Measurements from ENCODE around the gene WDFY3. TPM values are rescaled to one million over a fixed set of nuclear protein-coding genes. Genes with fewer than 3 reads are reported as not detected.

Gene WDFY3
- total RNA-seq, 1 experiment from 2014 or later, result not detected

- Histone ChIP-seq H3K79me2 (ENCODE audit: low read length) (no peaks in the 10 kb centered on the region), H3K4me3 (ENCODE audit: low read length) (no peak overlapping the region), H3K36me3 (ENCODE audit: insufficient read depth, low read length) (no peaks in the 10 kb centered on the region), H3K4me2 (ENCODE audit: low read depth, low read length, poor library complexity, severe bottlenecking) (no peak overlapping the region), H3K9me3 (ENCODE audit: low read length) (no peaks in the 10 kb centered on the region), H4K20me1 (ENCODE audit: insufficient read depth, low read depth, low read length) (no peaks in the 10 kb centered on the region), H3K27ac (ENCODE audit: low read length) (no peak overlapping the region), H3K9ac (ENCODE audit: low read length) (no peak overlapping the region), H3K27me3 (ENCODE audit: low read length) (no peaks in the 10 kb centered on the region), H3K9me2 (replicated peaks; ENCODE audit: insufficient read depth, low read length) (no peaks in the 10 kb centered on the region), H3K4me1 (ENCODE audit: low read length) (no peaks in the 10 kb centered on the region), H2AFZ (ENCODE audit: low read length) (no peak overlapping the region)
- no peak for DNase-seq
Observed at GRCh38 chr4:84913176-84913575, 53.3 kb downstream of the WDFY3 start.

GRCh38 chr4:84912741-84913140 lies 53.7 kb downstream of the WDFY3 start:
- Histone ChIP-seq H3K79me2 (ENCODE audit: low read length) (no peaks in the 10 kb centered on the region), H3K4me3 (ENCODE audit: low read length) (no peak overlapping the region), H3K9ac (ENCODE audit: low read length) (no peak overlapping the region), H3K4me2 (ENCODE audit: low read depth, low read length, poor library complexity, severe bottlenecking) (no peak overlapping the region), H3K9me3 (ENCODE audit: low read length) (no peaks in the 10 kb centered on the region), H3K9me2 (replicated peaks; ENCODE audit: insufficient read depth, low read length) (no peaks in the 10 kb centered on the region), H3K27me3 (ENCODE audit: low read length) (no peaks in the 10 kb centered on the region), H4K20me1 (ENCODE audit: insufficient read depth, low read depth, low read length) (no peaks in the 10 kb centered on the region), H3K27ac (ENCODE audit: low read length) (no peak overlapping the region), H2AFZ (ENCODE audit: low read length) (no peak overlapping the region), H3K36me3 (ENCODE audit: insufficient read depth, low read length) (no peaks in the 10 kb centered on the region), H3K4me1 (ENCODE audit: low read length) (no peaks in the 10 kb centered on the region)
- DNase-seq, result no peak

GRCh38 chr4:84908876-84909275 lies 57.6 kb downstream of the WDFY3 start:
- Histone ChIP-seq H2AFZ (ENCODE audit: low read length) (no peak overlapping the region), H3K79me2 (ENCODE audit: low read length) (no peaks in the 10 kb centered on the region), H3K27me3 (ENCODE audit: low read length) (no peaks in the 10 kb centered on the region), H3K9me3 (ENCODE audit: low read length) (no peaks in the 10 kb centered on the region), H3K36me3 (ENCODE audit: insufficient read depth, low read length) (no peaks in the 10 kb centered on the region), H4K20me1 (ENCODE audit: insufficient read depth, low read depth, low read length) (no peaks in the 10 kb centered on the region), H3K9me2 (replicated peaks; ENCODE audit: insufficient read depth, low read length) (no peaks in the 10 kb centered on the region), H3K9ac (ENCODE audit: low read length) (no peak overlapping the region), H3K4me2 (ENCODE audit: low read depth, low read length, poor library complexity, severe bottlenecking) (no peak overlapping the region), H3K27ac (ENCODE audit: low read length) (no peak overlapping the region), H3K4me3 (ENCODE audit: low read length) (no peak overlapping the region), H3K4me1 (ENCODE audit: low read length) (no peaks in the 10 kb centered on the region)
- no peak for DNase-seq

- Histone ChIP-seq H2AFZ (ENCODE audit: low read length) (no peak overlapping the region), H3K27me3 (ENCODE audit: low read length) (no peaks in the 10 kb centered on the region), H3K4me3 (ENCODE audit: low read length) (no peak overlapping the region), H4K20me1 (ENCODE audit: insufficient read depth, low read depth, low read length) (no peaks in the 10 kb centered on the region), H3K9me2 (replicated peaks; ENCODE audit: insufficient read depth, low read length) (no peaks in the 10 kb centered on the region), H3K9me3 (ENCODE audit: low read length) (no peaks in the 10 kb centered on the region), H3K4me1 (ENCODE audit: low read length) (no peaks in the 10 kb centered on the region), H3K36me3 (ENCODE audit: insufficient read depth, low read length) (no peaks in the 10 kb centered on the region), H3K79me2 (ENCODE audit: low read length) (no peaks in the 10 kb centered on the region), H3K27ac (ENCODE audit: low read length) (no peak overlapping the region), H3K4me2 (ENCODE audit: low read depth, low read length, poor library complexity, severe bottlenecking) (no peak overlapping the region), H3K9ac (ENCODE audit: low read length) (no peak overlapping the region)
- DNase-seq, result no peak
Observed at GRCh38 chr4:84907145-84907544, 59.3 kb downstream of the WDFY3 start.

GRCh38 chr4:84905646-84906045 lies 60.8 kb downstream of the WDFY3 start:
- Histone ChIP-seq H2AFZ (ENCODE audit: low read length) (no peak overlapping the region), H3K9ac (ENCODE audit: low read length) (no peak overlapping the region), H3K9me2 (replicated peaks; ENCODE audit: insufficient read depth, low read length) (no peaks in the 10 kb centered on the region), H4K20me1 (ENCODE audit: insufficient read depth, low read depth, low read length) (no peaks in the 10 kb centered on the region), H3K36me3 (ENCODE audit: insufficient read depth, low read length) (no peaks in the 10 kb centered on the region), H3K79me2 (ENCODE audit: low read length) (no peaks in the 10 kb centered on the region), H3K4me1 (ENCODE audit: low read length) (no peaks in the 10 kb centered on the region), H3K4me3 (ENCODE audit: low read length) (no peak overlapping the region), H3K4me2 (ENCODE audit: low read depth, low read length, poor library complexity, severe bottlenecking) (no peak overlapping the region), H3K27me3 (ENCODE audit: low read length) (no peaks in the 10 kb centered on the region), H3K9me3 (ENCODE audit: low read length) (no peaks in the 10 kb centered on the region), H3K27ac (ENCODE audit: low read length) (no peak overlapping the region)
- no peak for DNase-seq

GRCh38 chr4:84901740-84902281 lies 64.7 kb downstream of the WDFY3 start:
- no peak overlapping the region for H3K9ac ChIP-seq (ENCODE audit: low read length)
- H3K4me1 ChIP-seq (ENCODE audit: low read length), result no peaks in the 10 kb centered on the region
- no peaks in the 10 kb centered on the region for H4K20me1 ChIP-seq (ENCODE audit: insufficient read depth, low read depth, low read length)
- no peak for DNase-seq
- no peaks in the 10 kb centered on the region for H3K36me3 ChIP-seq (ENCODE audit: insufficient read depth, low read length)
- no peaks in the 10 kb centered on the region for H3K9me3 ChIP-seq (ENCODE audit: low read length)
- H3K27me3 ChIP-seq (ENCODE audit: low read length), result no peaks in the 10 kb centered on the region
- no peak overlapping the region for H3K4me2 ChIP-seq (ENCODE audit: low read depth, low read length, poor library complexity, severe bottlenecking)
- no peak overlapping the region for H3K27ac ChIP-seq (ENCODE audit: low read length)
- H3K4me3 ChIP-seq (ENCODE audit: low read length), result no peak overlapping the region
- H2AFZ ChIP-seq (ENCODE audit: low read length), result no peak overlapping the region
- H3K79me2 ChIP-seq (ENCODE audit: low read length), result no peaks in the 10 kb centered on the region
- no peaks in the 10 kb centered on the region for H3K9me2 ChIP-seq (replicated peaks; ENCODE audit: insufficient read depth, low read length)

- no peak overlapping the region for H3K27ac ChIP-seq (ENCODE audit: low read length)
- no peaks in the 10 kb centered on the region for H3K79me2 ChIP-seq (ENCODE audit: low read length)
- H3K9ac ChIP-seq (ENCODE audit: low read length), result no peak overlapping the region
- no peaks in the 10 kb centered on the region for H3K36me3 ChIP-seq (ENCODE audit: insufficient read depth, low read length)
- no peaks in the 10 kb centered on the region for H3K4me1 ChIP-seq (ENCODE audit: low read length)
- no peaks in the 10 kb centered on the region for H3K9me2 ChIP-seq (replicated peaks; ENCODE audit: insufficient read depth, low read length)
- no peak overlapping the region for H2AFZ ChIP-seq (ENCODE audit: low read length)
- no peak overlapping the region for H3K4me3 ChIP-seq (ENCODE audit: low read length)
- no peak overlapping the region for H3K4me2 ChIP-seq (ENCODE audit: low read depth, low read length, poor library complexity, severe bottlenecking)
- no peaks in the 10 kb centered on the region for H4K20me1 ChIP-seq (ENCODE audit: insufficient read depth, low read depth, low read length)
- H3K9me3 ChIP-seq (ENCODE audit: low read length), result no peaks in the 10 kb centered on the region
- no peak for DNase-seq
- H3K27me3 ChIP-seq (ENCODE audit: low read length), result no peaks in the 10 kb centered on the region
Observed at GRCh38 chr4:84901173-84901572, 65.3 kb downstream of the WDFY3 start.

- Histone ChIP-seq H3K9ac (ENCODE audit: low read length) (no peak overlapping the region), H3K79me2 (ENCODE audit: low read length) (no peaks in the 10 kb centered on the region), H3K4me3 (ENCODE audit: low read length) (no peak overlapping the region), H3K4me1 (ENCODE audit: low read length) (no peaks in the 10 kb centered on the region), H3K27me3 (ENCODE audit: low read length) (no peaks in the 10 kb centered on the region), H3K36me3 (ENCODE audit: insufficient read depth, low read length) (no peaks in the 10 kb centered on the region), H4K20me1 (ENCODE audit: insufficient read depth, low read depth, low read length) (no peaks in the 10 kb centered on the region), H3K9me3 (ENCODE audit: low read length) (no peaks in the 10 kb centered on the region), H3K27ac (ENCODE audit: low read length) (no peak overlapping the region), H3K4me2 (ENCODE audit: low read depth, low read length, poor library complexity, severe bottlenecking) (no peak overlapping the region), H2AFZ (ENCODE audit: low read length) (no peak overlapping the region), H3K9me2 (replicated peaks; ENCODE audit: insufficient read depth, low read length) (no peaks in the 10 kb centered on the region)
- DNase-seq, result no peak
Observed at GRCh38 chr4:84899616-84900015, 66.9 kb downstream of the WDFY3 start.

- Histone ChIP-seq H3K4me1 (ENCODE audit: low read length) (no peaks in the 10 kb centered on the region), H3K36me3 (ENCODE audit: insufficient read depth, low read length) (no peaks in the 10 kb centered on the region), H4K20me1 (ENCODE audit: insufficient read depth, low read depth, low read length) (no peaks in the 10 kb centered on the region), H3K27me3 (ENCODE audit: low read length) (no peaks in the 10 kb centered on the region), H3K79me2 (ENCODE audit: low read length) (no peaks in the 10 kb centered on the region), H3K9me2 (replicated peaks; ENCODE audit: insufficient read depth, low read length) (no peaks in the 10 kb centered on the region), H3K9ac (ENCODE audit: low read length) (no peak overlapping the region), H3K9me3 (ENCODE audit: low read length) (no peaks in the 10 kb centered on the region), H3K4me3 (ENCODE audit: low read length) (no peak overlapping the region), H2AFZ (ENCODE audit: low read length) (no peak overlapping the region), H3K4me2 (ENCODE audit: low read depth, low read length, poor library complexity, severe bottlenecking) (no peak overlapping the region), H3K27ac (ENCODE audit: low read length) (no peak overlapping the region)
- no peak for DNase-seq
Observed at GRCh38 chr4:84897516-84897915, 69.0 kb downstream of the WDFY3 start.

Measured in Karpas-422 (cell line).